ENCODE measurements around the gene DGKQ. TPM values are rescaled to one million over a fixed set of nuclear protein-coding genes. Genes with fewer than 3 reads are reported as not detected.

The DGKQ gene
- total and polyA plus RNA-seq, 9 of the 15 experiments (the other 6 are each of a cell fraction or from before 2014, with no cell fraction given): 0.17 to 22.0 (median 5.6) TPM

DNA sequence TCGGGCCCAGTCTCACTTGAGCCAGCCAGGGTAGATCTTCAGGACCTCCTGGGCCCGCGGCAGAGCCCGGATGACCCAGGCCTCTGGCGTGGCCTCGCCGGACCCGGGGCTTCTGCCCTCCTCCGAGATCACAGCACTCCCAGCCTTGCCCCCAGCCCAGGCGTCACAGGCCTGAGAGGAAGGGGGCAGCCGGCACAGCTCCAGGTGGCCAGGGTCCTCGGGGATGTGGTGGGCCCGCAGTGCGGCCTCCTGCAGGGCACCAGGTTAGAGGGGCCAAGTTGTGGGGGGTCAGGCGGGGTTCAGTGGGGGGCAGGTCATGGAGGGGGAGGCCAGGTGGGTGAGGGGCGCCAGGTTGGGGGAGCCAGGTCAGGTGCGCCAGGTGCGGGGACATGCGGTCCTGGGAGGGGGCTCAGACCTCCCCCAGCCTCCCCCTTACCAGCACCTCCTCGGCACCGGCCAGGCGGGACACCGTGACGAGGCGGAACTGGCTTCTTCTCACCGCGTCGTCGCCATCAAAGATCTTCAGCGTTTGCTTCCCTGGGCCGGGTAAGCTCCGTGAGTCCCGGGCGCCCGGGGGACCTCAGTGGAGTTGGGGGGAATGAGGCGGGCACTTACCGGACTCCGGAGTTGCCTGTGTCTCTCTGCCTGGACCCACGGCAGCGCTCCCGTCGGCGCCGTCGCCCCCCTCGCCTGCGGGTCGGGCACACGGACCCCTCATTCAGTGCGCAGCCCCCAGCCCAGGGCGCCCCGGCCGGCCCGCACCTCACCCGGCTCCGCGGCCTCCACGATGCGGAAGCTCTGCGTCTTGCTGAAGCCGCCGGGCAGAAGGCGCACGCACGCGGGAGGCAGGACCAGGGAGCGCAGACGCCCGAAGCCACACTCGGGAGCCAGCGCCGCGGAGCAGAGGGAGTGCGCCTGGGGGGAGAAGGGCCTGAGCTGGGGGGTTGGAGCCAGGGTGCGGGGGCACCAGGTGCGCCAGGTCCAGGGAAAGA, 6.0 kb downstream of the DGKQ start (continued):
- TF ChIP-seq, protein P1, sequence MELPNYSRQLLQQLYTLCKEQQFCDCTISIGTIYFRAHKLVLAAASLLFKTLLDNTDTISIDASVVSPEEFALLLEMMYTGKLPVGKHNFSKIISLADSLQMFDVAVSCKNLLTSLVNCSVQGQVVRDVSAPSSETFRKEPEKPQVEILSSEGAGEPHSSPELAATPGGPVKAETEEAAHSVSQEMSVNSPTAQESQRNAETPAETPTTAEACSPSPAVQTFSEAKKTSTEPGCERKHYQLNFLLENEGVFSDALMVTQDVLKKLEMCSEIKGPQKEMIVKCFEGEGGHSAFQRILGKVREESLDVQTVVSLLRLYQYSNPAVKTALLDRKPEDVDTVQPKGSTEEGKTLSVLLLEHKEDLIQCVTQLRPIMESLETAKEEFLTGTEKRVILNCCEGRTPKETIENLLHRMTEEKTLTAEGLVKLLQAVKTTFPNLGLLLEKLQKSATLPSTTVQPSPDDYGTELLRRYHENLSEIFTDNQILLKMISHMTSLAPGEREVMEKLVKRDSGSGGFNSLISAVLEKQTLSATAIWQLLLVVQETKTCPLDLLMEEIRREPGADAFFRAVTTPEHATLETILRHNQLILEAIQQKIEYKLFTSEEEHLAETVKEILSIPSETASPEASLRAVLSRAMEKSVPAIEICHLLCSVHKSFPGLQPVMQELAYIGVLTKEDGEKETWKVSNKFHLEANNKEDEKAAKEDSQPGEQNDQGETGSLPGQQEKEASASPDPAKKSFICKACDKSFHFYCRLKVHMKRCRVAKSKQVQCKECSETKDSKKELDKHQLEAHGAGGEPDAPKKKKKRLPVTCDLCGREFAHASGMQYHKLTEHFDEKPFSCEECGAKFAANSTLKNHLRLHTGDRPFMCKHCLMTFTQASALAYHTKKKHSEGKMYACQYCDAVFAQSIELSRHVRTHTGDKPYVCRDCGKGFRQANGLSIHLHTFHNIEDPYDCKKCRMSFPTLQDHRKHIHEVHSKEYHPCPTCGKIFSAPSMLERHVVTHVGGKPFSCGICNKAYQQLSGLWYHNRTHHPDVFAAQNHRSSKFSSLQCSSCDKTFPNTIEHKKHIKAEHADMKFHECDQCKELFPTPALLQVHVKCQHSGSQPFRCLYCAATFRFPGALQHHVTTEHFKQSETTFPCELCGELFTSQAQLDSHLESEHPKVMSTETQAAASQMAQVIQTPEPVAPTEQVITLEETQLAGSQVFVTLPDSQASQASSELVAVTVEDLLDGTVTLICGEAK (IDR thresholded peaks at IDR 0.05): no peak
- TF ChIP-seq, protein P1 (CRISPR knock-in tag; IDR thresholded peaks at IDR 0.05): no peak
- TF ChIP-seq ZNF764 (CRISPR knock-in tag; IDR thresholded peaks at IDR 0.05; ENCODE audit: low read depth) (no peak), SP1 (CRISPR knock-in tag; IDR thresholded peaks at IDR 0.05) (no peak), HDAC6 (IDR thresholded peaks at IDR 0.05; ENCODE audit: low read depth, low read length) (no peak), MXI1 (IDR thresholded peaks at IDR 0.05; ENCODE audit: low read depth, low read length) (no peak), RFX1 (IDR thresholded peaks at IDR 0.05) (no peak), POLR3A (IDR thresholded peaks at IDR 0.05; ENCODE audit: borderline replicate concordance, extremely low read depth, insufficient read depth, insufficient read length) (no peak)
- TF ChIP-seq, protein P2, sequence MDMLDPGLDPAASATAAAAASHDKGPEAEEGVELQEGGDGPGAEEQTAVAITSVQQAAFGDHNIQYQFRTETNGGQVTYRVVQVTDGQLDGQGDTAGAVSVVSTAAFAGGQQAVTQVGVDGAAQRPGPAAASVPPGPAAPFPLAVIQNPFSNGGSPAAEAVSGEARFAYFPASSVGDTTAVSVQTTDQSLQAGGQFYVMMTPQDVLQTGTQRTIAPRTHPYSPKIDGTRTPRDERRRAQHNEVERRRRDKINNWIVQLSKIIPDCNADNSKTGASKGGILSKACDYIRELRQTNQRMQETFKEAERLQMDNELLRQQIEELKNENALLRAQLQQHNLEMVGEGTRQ (CRISPR knock-in tag; IDR thresholded peaks at IDR 0.05): no peak
- TF ChIP-seq, protein P3, sequence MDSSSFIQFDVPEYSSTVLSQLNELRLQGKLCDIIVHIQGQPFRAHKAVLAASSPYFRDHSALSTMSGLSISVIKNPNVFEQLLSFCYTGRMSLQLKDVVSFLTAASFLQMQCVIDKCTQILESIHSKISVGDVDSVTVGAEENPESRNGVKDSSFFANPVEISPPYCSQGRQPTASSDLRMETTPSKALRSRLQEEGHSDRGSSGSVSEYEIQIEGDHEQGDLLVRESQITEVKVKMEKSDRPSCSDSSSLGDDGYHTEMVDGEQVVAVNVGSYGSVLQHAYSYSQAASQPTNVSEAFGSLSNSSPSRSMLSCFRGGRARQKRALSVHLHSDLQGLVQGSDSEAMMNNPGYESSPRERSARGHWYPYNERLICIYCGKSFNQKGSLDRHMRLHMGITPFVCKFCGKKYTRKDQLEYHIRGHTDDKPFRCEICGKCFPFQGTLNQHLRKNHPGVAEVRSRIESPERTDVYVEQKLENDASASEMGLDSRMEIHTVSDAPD (CRISPR knock-in tag; IDR thresholded peaks at IDR 0.05): no peak
